ENCODE measurements around the gene NOVA1. TPM values are rescaled to one million over a fixed set of nuclear protein-coding genes. Genes with fewer than 3 reads are reported as not detected.
A peak's percentile ranks its signal among the peaks of the same experiment; 100 is the strongest.

NOVA1 gene
- total and polyA plus RNA-seq, 5 donors from 2014 or later: 0.39 TPM; not detected in 4

DNA sequence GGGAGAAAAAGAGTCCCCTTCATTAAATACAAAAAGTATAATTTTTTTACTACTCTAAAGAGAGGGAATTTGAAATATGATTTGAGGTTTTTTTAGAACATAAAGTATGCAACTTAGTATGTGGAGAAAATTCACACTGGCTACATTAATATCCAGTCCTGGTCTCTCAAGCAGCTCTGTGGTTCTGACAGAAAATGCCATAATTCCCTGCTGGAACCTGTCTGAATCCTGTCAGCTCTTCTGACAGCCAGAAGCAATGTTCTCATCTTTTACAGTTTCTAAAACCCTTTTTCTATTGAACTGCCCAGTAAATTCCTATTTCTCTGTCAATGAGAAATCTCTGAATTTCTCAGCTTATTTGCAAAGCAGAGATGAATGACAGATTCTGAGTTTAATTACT is 13.4 kb upstream of the NOVA1 start:
- no peaks in the 10 kb centered on the region for H3K27me3 Mint-ChIP-seq

DNA sequence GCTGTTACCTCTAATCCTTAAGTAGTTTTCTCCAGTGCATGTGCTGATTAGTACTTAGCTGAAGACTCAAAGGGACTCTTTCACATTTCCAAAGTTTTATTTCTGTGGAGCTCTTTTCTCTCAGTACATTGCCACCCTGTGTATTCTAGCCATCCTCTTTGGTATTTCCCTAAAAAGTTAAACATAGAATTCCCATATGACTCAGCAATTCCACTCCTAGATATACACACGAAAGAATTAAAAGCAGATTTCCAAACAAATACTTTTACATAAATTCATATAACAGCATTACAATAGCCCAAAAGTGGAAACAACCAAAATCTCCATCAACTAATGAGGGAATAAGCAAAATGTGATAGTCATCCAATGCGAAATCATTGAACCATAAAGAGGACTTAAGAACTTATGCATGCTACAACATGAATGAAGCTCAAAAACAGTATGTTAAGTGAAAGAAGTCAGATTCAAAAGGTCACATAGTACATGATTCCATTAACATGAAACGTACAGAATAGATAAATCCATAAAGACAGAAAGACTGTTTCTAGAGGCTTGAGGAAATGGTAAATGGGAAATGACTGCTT is 9.0 kb upstream of the NOVA1 start:
- no peaks in the 10 kb centered on the region for H3K4me1 ChIP-seq (ENCODE audit: control insufficient read depth, insufficient read depth, low read length, poor library complexity, severe bottlenecking)
- no peak overlapping the region for H3K27ac ChIP-seq (ENCODE audit: insufficient read depth, low read length, poor library complexity, severe bottlenecking)
- H3K27ac Mint-ChIP-seq: no peak overlapping the region

More for the DNA sequence above, 13.4 kb upstream of the NOVA1 start:
- DNase-seq (no peak), ATAC-seq (ENCODE audit: low read depth in 2 of 2) (no peak)
- H3K36me3 Mint-ChIP-seq: no peaks in the 10 kb centered on the region
- no peaks in the 10 kb centered on the region for H3K36me3 ChIP-seq (ENCODE audit: control insufficient read depth, insufficient read depth, low read length)
- peaks cover 3 to 40% (median 8%) of the 10 kb centered on the region in 7 donors for H3K9me3 Mint-ChIP-seq
- peaks cover 1 to 2% of the 10 kb centered on the region in 2 experiments for H3K9me3 ChIP-seq (ENCODE audit: control insufficient read depth in 2 of 2, low read length in 2 of 2)
- H3K4me1 Mint-ChIP-seq: no peaks in the 10 kb centered on the region
- H3K27ac ChIP-seq (ENCODE audit: insufficient read depth, low read length, poor library complexity, severe bottlenecking): no peak overlapping the region
- H3K27ac Mint-ChIP-seq: no peak overlapping the region
- H3K4me3 Mint-ChIP-seq: no peak overlapping the region
- no peak overlapping the region for H3K4me3 ChIP-seq (ENCODE audit: low read depth, low read length)
- H3K4me1 ChIP-seq (ENCODE audit: control insufficient read depth, insufficient read depth, low read length, poor library complexity, severe bottlenecking): no peaks in the 10 kb centered on the region
- H3K27me3 ChIP-seq (ENCODE audit: control insufficient read depth, insufficient read depth, low read length): no peaks in the 10 kb centered on the region

DNA sequence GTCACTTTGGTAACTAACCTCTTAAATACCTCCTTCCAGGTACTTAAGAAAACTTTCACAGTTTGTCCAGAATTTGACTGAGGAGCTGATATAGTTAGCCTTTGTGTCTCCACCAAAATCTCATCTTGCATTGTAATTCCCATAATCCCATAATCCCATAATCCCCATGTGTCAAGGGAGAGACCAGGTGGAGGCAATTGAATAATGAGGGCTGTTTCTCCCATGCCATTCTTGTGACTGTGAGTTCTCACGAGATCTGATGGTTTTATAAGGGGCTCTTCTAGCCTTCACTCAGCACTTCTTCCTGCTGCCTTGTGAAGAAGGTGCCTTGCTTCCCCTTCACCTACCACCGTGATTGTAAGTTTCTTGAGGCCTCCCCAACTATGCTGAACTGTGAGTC is 7.8 kb upstream of the NOVA1 start:
- H3K27me3 ChIP-seq (ENCODE audit: control insufficient read depth, insufficient read depth, low read length): no peaks in the 10 kb centered on the region
- no peaks in the 10 kb centered on the region for H3K36me3 Mint-ChIP-seq
- H3K9me3 ChIP-seq (ENCODE audit: control insufficient read depth in 2 of 2, low read length in 2 of 2): no peaks in the 10 kb centered on the region
- no peak overlapping the region for H3K27ac ChIP-seq (ENCODE audit: insufficient read depth, low read length, poor library complexity, severe bottlenecking)
- H3K9me3 Mint-ChIP-seq: peaks cover 1 to 32% (median 8%) of the 10 kb centered on the region in 7 donors
- DNase-seq: no peak
- H3K27ac Mint-ChIP-seq: no peak overlapping the region
- no peaks in the 10 kb centered on the region for H3K36me3 ChIP-seq (ENCODE audit: control insufficient read depth, insufficient read depth, low read length)
- no peaks in the 10 kb centered on the region for H3K4me1 ChIP-seq (ENCODE audit: control insufficient read depth, insufficient read depth, low read length, poor library complexity, severe bottlenecking)
- no peak overlapping the region for H3K4me3 Mint-ChIP-seq
- no peak for ATAC-seq (ENCODE audit: low read depth in 2 of 2)
- no peaks in the 10 kb centered on the region for H3K4me1 Mint-ChIP-seq
- no peak overlapping the region for H3K4me3 ChIP-seq (ENCODE audit: low read depth, low read length)
- no peaks in the 10 kb centered on the region for H3K27me3 Mint-ChIP-seq

More for the DNA sequence above, 9.0 kb upstream of the NOVA1 start:
- DNase-seq (no peak), ATAC-seq (ENCODE audit: low read depth in 2 of 2) (no peak)
- H3K9me3 ChIP-seq (ENCODE audit: control insufficient read depth in 2 of 2, low read length in 2 of 2): no peaks in the 10 kb centered on the region
- Mint-ChIP-seq H3K4me1 (no peaks in the 10 kb centered on the region), H3K36me3 (no peaks in the 10 kb centered on the region), H3K9me3 (peaks cover 1 to 34% (median 8%) of the 10 kb centered on the region in 7 donors), H3K27me3 (no peaks in the 10 kb centered on the region), H3K4me3 (no peak overlapping the region)
- H3K4me3 ChIP-seq (ENCODE audit: low read depth, low read length): no peak overlapping the region
- H3K27me3 ChIP-seq (ENCODE audit: control insufficient read depth, insufficient read depth, low read length): no peaks in the 10 kb centered on the region
- no peaks in the 10 kb centered on the region for H3K36me3 ChIP-seq (ENCODE audit: control insufficient read depth, insufficient read depth, low read length)

DNA sequence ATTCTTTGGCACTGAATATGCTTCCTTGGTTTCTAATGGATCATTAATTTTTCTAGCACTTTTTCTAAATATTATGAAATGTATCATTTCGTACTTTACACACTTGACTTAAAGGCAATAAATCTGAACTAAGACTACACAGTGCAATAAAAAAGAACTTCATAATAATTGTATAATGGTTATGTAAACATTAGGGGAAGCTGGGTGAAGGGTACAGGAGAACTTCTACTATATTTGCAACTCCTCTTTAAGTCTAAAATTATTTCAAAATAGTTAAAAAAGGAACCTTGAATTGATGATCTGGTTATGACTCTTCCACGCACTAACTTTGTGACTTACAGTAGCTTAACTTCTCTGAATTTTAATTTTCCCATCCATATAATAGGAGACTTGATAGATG is 5.1 kb upstream of the NOVA1 start:
- Mint-ChIP-seq H3K9me3 (peaks cover 1 to 12% (median 4%) of the 10 kb centered on the region in 7 donors), H3K4me1 (no peaks in the 10 kb centered on the region), H3K36me3 (no peaks in the 10 kb centered on the region), H3K27ac (no peak overlapping the region), H3K27me3 (peaks cover 12% of the 10 kb centered on the region), H3K4me3 (no peak overlapping the region)
- DNase-seq: no peak
- Histone ChIP-seq H3K4me1 (ENCODE audit: control insufficient read depth, insufficient read depth, low read length, poor library complexity, severe bottlenecking) (no peaks in the 10 kb centered on the region), H3K36me3 (ENCODE audit: control insufficient read depth, insufficient read depth, low read length) (no peaks in the 10 kb centered on the region), H3K27ac (ENCODE audit: insufficient read depth, low read length, poor library complexity, severe bottlenecking) (no peak overlapping the region), H3K9me3 (ENCODE audit: control insufficient read depth in 2 of 2, low read length in 2 of 2) (no peaks in the 10 kb centered on the region), H3K27me3 (ENCODE audit: control insufficient read depth, insufficient read depth, low read length) (no peaks in the 10 kb centered on the region), H3K4me3 (ENCODE audit: low read depth, low read length) (no peak overlapping the region)
- no peak for ATAC-seq (ENCODE audit: low read depth in 2 of 2)

DNA sequence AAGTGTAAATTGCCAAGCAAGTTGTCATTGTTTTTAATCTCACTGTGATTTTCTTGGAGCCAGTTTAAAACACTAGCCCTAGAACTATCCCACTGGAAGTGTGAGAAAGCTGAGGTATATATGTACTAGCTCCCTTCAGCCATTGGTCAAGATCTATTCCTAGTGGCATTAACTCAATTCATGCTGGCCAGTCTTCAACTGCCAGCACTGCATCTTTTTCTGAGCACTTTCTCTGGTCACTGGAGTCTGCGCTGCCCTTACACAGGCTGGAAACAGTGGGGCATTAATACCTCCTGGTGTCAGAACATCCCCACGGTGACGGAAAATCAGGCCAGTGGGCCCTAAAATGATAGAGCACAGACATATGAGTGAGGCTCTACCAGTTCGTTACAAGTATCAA is 4.0 kb upstream of the NOVA1 start:
- no peak overlapping the region for H3K27ac ChIP-seq (ENCODE audit: insufficient read depth, low read length, poor library complexity, severe bottlenecking)
- Mint-ChIP-seq H3K4me3 (no peak overlapping the region), H3K36me3 (no peaks in the 10 kb centered on the region), H3K4me1 (no peaks in the 10 kb centered on the region), H3K27me3 (peaks cover 12% of the 10 kb centered on the region), H3K27ac (no peak overlapping the region), H3K9me3 (peaks cover 0 to 16% (median 3%) of the 10 kb centered on the region in 7 donors)
- no peaks in the 10 kb centered on the region for H3K4me1 ChIP-seq (ENCODE audit: control insufficient read depth, insufficient read depth, low read length, poor library complexity, severe bottlenecking)
- no peaks in the 10 kb centered on the region for H3K9me3 ChIP-seq (ENCODE audit: control insufficient read depth in 2 of 2, low read length in 2 of 2)
- ATAC-seq (ENCODE audit: low read depth in 2 of 2): no peak
- no peak overlapping the region for H3K4me3 ChIP-seq (ENCODE audit: low read depth, low read length)
- H3K36me3 ChIP-seq (ENCODE audit: control insufficient read depth, insufficient read depth, low read length): no peaks in the 10 kb centered on the region
- no peaks in the 10 kb centered on the region for H3K27me3 ChIP-seq (ENCODE audit: control insufficient read depth, insufficient read depth, low read length)
- DNase-seq: no peak

DNA sequence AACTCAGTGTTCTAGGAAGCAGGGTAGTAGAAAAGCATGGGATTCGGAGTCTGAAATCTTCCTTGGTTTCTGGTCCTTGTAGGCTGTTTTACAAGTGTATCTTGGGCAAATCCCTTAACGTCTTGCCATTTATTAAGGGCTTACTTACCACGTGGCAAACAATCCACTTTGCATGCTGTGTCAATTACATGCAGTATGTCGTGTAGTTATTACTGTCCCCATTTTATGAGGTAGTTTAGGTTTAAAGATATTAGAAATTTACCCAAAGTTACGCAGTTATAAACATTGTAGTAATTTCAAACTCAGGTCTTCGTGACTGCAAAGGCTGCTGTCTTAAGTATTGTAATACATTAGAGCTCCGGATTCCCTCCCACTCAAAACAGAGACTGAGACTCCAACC is 1.5 kb upstream of the NOVA1 start:
- no peak overlapping the region for H3K4me3 Mint-ChIP-seq

DNA sequence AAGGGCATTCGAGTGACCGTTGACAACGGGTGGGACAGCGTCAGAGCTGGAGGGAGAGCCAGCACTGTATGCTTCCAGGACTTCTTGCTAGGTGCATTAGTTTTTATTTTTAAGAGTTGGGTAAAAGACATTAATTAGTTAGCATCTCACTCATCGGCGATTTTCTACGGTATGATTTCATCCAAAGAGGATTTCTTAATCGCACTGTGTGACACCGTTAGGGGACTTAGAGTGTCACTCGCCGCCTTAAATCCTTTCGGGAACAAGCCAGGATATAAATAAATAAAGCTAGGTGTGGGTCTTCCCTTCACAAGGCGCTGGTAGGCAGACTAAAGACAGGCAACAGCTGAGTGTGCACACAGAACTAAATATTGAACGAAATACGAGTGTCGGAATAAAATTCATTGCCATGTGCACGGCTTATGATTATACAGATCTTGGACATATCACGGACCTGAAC is 869 bp upstream of the NOVA1 start:
- Mint-ChIP-seq H3K4me1 (peaks cover 0 to 4% (median 0%) of the 10 kb centered on the region in 4 donors), H3K4me3 (peak overlapping the region in 1 of 4 donors; percentile 31), H3K27me3 (peaks cover 12% of the 10 kb centered on the region), H3K36me3 (peaks cover 4% of the 10 kb centered on the region), H3K27ac (no peak overlapping the region), H3K9me3 (peaks cover 0 to 13% (median 8%) of the 10 kb centered on the region in 7 donors)
- H3K9me3 ChIP-seq (ENCODE audit: control insufficient read depth in 2 of 2, low read length in 2 of 2): peaks cover 0 to 2% of the 10 kb centered on the region in 2 experiments
- ATAC-seq (ENCODE audit: low read depth in 2 of 2) (no peak), DNase-seq (no peak)
- no peak overlapping the region for H3K27ac ChIP-seq (ENCODE audit: insufficient read depth, low read length, poor library complexity, severe bottlenecking)
- no peak overlapping the region for H3K4me3 ChIP-seq (ENCODE audit: low read depth, low read length)
- H3K27me3 ChIP-seq (ENCODE audit: control insufficient read depth, insufficient read depth, low read length): no peaks in the 10 kb centered on the region
- H3K4me1 ChIP-seq (ENCODE audit: control insufficient read depth, insufficient read depth, low read length, poor library complexity, severe bottlenecking): no peaks in the 10 kb centered on the region
- H3K36me3 ChIP-seq (ENCODE audit: control insufficient read depth, insufficient read depth, low read length): no peaks in the 10 kb centered on the region

More for the DNA sequence above, 1.5 kb upstream of the NOVA1 start:
- ATAC-seq (ENCODE audit: low read depth in 2 of 2) (no peak), DNase-seq (no peak)
- H3K27me3 Mint-ChIP-seq: peaks cover 12% of the 10 kb centered on the region
- Histone ChIP-seq H3K27ac (ENCODE audit: insufficient read depth, low read length, poor library complexity, severe bottlenecking) (no peak overlapping the region), H3K9me3 (ENCODE audit: control insufficient read depth in 2 of 2, low read length in 2 of 2) (peaks cover 0 to 2% of the 10 kb centered on the region in 2 experiments), H3K27me3 (ENCODE audit: control insufficient read depth, insufficient read depth, low read length) (no peaks in the 10 kb centered on the region), H3K4me3 (ENCODE audit: low read depth, low read length) (no peak overlapping the region), H3K4me1 (ENCODE audit: control insufficient read depth, insufficient read depth, low read length, poor library complexity, severe bottlenecking) (no peaks in the 10 kb centered on the region), H3K36me3 (ENCODE audit: control insufficient read depth, insufficient read depth, low read length) (no peaks in the 10 kb centered on the region)
- H3K4me1 Mint-ChIP-seq: peaks cover 0 to 4% (median 0%) of the 10 kb centered on the region in 4 donors
- H3K9me3 Mint-ChIP-seq: peaks cover 0 to 13% (median 8%) of the 10 kb centered on the region in 7 donors
- no peak overlapping the region for H3K27ac Mint-ChIP-seq
- peaks cover 4% of the 10 kb centered on the region for H3K36me3 Mint-ChIP-seq

DNA sequence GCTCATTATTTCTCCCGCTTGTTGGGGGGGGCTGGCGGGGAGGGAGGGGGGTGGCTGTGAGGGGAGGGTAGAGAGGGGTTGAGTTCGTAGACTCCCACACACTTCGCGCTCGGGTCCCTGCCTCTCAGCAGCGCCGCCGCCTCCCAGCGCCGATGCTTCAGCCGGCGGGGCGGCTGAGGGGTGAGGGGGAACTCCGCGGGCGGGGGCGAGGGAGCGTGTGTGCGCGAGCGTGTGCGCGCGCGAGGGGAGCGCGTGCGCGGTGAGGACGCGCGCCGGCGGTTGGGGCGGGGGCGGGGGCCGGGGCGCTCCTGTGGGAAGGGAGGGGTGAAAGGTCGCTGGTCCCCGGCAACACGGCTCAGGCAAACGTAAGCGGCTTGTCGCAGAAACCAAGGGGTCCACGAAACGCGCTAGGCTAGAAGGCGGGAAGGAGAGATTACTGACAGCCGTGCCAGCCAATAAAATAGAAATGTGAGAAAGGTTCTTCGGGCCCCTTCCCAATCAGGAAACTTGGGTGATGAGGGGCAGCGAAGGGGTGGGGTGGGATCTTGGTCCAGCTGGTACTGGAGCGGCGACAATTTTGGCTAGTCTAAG is 343 bp upstream of the NOVA1 start:
- Mint-ChIP-seq H3K27me3 (peaks cover 12% of the 10 kb centered on the region), H3K4me1 (peaks cover 0 to 4% (median 0%) of the 10 kb centered on the region in 4 donors), H3K27ac (no peak overlapping the region), H3K9me3 (peaks cover 0 to 13% (median 8%) of the 10 kb centered on the region in 7 donors), H3K36me3 (peaks cover 4% of the 10 kb centered on the region), H3K4me3 (peak overlapping the region in 1 of 4 donors; percentile 31)
- ATAC-seq (ENCODE audit: low read depth in 2 of 2) (no peak), DNase-seq (no peak)
- no peaks in the 10 kb centered on the region for H3K36me3 ChIP-seq (ENCODE audit: control insufficient read depth, insufficient read depth, low read length)
- no peak overlapping the region for H3K4me3 ChIP-seq (ENCODE audit: low read depth, low read length)
- H3K4me1 ChIP-seq (ENCODE audit: control insufficient read depth, insufficient read depth, low read length, poor library complexity, severe bottlenecking): no peaks in the 10 kb centered on the region
- no peaks in the 10 kb centered on the region for H3K27me3 ChIP-seq (ENCODE audit: control insufficient read depth, insufficient read depth, low read length)
- peaks cover 0 to 2% of the 10 kb centered on the region in 2 experiments for H3K9me3 ChIP-seq (ENCODE audit: control insufficient read depth in 2 of 2, low read length in 2 of 2)
- H3K27ac ChIP-seq (ENCODE audit: insufficient read depth, low read length, poor library complexity, severe bottlenecking): no peak overlapping the region
